ENCODE data around the gene CD101. TPM values are rescaled to one million over a fixed set of nuclear protein-coding genes. Genes with fewer than 3 reads are reported as not detected.

CD101 gene
- total RNA-seq, 3 donors from 2014 or later: 0.32 to 3.9 (median 0.73) TPM

DNA sequence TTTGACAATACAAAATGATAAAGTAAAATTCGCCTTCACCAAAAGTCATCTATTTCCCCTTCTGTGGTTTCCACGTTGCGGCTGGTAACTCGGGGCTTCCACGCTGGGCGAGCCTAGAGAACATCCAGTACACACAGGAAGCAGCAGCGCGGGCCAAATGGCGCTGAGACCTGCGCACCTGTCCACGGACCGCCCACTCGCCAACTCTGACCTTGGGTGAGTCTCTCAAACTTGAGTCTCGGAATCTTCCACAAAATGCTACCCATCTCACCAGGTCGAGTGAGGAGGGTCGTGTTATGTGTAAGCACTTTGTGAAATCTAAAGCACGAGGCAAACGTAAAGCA lies 57.7 kb downstream of the CD101 start:
- no peaks in the 10 kb centered on the region for H3K4me1 ChIP-seq
- DNase-seq (ENCODE audit: low spot score in 2 of 2): peak; percentile 64 to 68
- intact Hi-C loops (cut with DNase I; ENCODE audit: low total_unique reads): no loop called here
- H3K4me3 ChIP-seq: peak overlapping the region; percentile 61 to 83 (median 68)
- TF ChIP-seq POLR2AphosphoS5 (IDR thresholded peaks at IDR 0.05) (no peak), POLR2A (IDR thresholded peaks at IDR 0.05) (no peak)
- TF ChIP-seq, protein P1, sequence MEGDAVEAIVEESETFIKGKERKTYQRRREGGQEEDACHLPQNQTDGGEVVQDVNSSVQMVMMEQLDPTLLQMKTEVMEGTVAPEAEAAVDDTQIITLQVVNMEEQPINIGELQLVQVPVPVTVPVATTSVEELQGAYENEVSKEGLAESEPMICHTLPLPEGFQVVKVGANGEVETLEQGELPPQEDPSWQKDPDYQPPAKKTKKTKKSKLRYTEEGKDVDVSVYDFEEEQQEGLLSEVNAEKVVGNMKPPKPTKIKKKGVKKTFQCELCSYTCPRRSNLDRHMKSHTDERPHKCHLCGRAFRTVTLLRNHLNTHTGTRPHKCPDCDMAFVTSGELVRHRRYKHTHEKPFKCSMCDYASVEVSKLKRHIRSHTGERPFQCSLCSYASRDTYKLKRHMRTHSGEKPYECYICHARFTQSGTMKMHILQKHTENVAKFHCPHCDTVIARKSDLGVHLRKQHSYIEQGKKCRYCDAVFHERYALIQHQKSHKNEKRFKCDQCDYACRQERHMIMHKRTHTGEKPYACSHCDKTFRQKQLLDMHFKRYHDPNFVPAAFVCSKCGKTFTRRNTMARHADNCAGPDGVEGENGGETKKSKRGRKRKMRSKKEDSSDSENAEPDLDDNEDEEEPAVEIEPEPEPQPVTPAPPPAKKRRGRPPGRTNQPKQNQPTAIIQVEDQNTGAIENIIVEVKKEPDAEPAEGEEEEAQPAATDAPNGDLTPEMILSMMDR (IDR thresholded peaks at IDR 0.05): no peak
- no peaks in the 10 kb centered on the region for H3K9me3 ChIP-seq
- peak overlapping the region; percentile 79 to 80 for H3K27ac ChIP-seq
- H3K27me3 ChIP-seq: no peaks in the 10 kb centered on the region
- H3K36me3 ChIP-seq: no peaks in the 10 kb centered on the region

DNA sequence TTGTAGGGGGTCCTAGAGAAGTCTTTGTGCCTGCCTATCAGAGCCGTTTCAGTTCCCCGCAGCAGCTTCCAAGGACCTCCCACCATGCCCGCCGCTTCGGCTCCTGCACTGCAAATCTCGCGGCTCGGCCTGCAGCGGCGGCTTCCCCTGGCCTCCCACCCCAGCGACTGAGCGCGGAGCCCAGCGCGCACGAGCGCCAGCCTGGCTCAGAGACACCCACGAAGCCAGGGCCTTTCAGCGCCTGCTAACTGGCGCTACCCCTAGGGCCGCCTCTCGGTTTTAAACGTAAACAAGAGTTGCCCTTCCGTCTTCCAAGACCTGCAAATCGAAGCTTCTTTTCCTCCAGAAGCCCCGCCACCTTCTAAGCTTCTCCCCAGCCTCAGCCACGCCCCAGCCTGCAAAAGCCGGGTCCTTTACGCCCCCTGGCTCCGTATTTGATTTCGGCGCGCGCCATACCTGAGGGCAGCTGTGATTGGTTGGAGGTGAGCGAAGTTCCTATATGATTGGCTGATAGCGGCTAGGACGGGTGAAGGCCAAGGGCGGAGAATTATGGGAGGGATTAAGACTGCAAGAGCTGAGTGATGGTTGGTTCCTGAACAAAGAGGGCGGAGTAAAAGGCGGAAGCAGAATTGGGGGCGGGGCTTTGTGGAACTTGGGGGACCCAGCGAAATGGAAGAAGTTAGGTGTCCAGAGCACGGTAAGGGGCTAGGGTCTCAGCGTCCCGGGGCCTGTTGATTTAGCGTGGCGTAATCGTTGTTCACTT lies 58.3 kb downstream of the CD101 start, which contains the start of gene TTF2:
TSS of gene TTF2 (plus strand) at position 649 of the 763 bp plus-strand sequence. CDS start at position 670, 21 bp downstream.
- intact Hi-C loops (cut with DNase I; ENCODE audit: low total_unique reads): no loop called here
- Histone ChIP-seq H3K4me3 (peak within 1 kb of the TSS; percentile 61 to 83 (median 68)), H3K36me3 (no peaks in the 10 kb centered on the region), H3K9me3 (no peaks in the 10 kb centered on the region), H3K27ac (peak within 1 kb of the TSS; percentile 79 to 80), H3K4me1 (no peaks in the 10 kb centered on the region), H3K27me3 (no peaks in the 10 kb centered on the region)
- DNase-seq (ENCODE audit: low spot score in 2 of 2): peak; percentile 93 to 97
- no peak for TF ChIP-seq POLR2A (IDR thresholded peaks at IDR 0.05)
- TF ChIP-seq, protein P1 (IDR thresholded peaks at IDR 0.05): peak in 1 of 3 donors; percentile 32
- peak in 2 of 3 donors; percentile 14 to 38 for TF ChIP-seq POLR2AphosphoS5 (IDR thresholded peaks at IDR 0.05)

DNA sequence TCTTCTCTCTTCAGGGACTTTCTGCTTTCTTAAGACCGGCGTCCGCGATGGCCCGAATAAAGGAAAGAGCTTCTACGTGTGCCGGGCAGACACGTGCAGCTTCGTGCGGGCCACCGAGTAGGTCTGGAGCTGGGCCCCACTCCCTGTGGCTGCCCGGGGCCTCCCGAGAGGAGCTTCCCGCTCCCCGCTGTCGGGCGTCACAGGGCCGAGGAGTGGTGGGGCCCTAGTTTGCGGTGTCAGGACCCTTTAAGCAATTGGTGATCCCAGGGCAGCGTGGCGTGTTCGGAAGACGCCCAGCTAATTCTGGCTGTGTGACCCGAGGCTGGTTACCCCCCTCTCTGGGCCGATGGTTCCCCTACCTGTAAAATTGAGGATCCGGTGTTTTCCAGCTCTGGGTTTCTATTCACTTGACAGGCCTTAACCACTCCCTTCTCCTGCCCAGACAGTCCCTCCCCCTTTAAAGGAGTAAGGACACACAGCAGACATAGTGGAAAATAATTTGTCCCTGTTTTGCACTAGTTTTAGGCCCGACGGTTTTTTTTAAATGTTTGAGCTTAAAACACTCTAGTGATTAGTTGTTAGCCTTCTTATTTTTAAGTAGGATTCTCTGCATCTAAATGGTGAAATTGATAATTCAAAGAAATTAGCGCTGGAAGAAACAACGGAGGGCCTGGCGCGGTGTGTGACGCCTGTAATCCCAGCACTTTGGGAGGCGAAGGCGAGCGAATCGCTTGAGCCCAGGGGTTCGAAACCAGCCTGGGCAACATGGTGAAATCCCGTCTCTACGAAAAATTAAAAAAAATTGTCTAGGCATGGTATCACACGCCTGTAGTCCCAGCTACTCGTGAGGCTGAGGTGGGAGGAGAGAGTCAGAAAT lies 59.1 kb downstream of the CD101 start:
- intact Hi-C loops (cut with DNase I; ENCODE audit: low total_unique reads): no loop called here
- no peak for DNase-seq (ENCODE audit: low spot score in 2 of 2)
- H3K9me3 ChIP-seq: no peaks in the 10 kb centered on the region
- no peaks in the 10 kb centered on the region for H3K36me3 ChIP-seq
- H3K4me1 ChIP-seq: no peaks in the 10 kb centered on the region
- TF ChIP-seq POLR2AphosphoS5 (IDR thresholded peaks at IDR 0.05) (peak in 1 of 3 donors; percentile 3), POLR2A (IDR thresholded peaks at IDR 0.05) (no peak)
- H3K27me3 ChIP-seq: no peaks in the 10 kb centered on the region
- H3K27ac ChIP-seq: peak overlapping the region; percentile 79 to 80
- peak overlapping the region; percentile 61 to 83 (median 68) for H3K4me3 ChIP-seq

DNA sequence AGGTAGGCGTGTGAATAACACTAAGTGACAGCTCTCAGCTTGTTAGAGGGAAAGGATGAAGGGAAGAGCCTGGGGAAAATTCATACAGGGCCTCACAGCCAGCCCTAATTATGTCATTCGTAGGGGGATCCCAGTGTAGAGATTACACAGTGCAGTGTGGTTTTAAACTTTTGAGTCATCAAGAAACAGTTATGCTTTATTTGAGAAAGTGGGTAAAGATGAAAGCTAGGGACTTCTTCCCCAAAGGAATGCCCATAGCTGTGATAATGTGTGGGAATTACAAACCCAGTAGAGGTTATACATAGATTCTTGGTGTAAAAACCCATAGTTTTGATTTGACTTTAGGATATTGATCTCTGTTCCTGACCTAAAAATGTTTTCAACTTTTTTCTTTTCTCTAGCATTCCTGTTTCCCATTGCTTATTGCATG lies 60.4 kb downstream of the CD101 start:
- TF ChIP-seq POLR2AphosphoS5 (IDR thresholded peaks at IDR 0.05) (no peak), POLR2A (IDR thresholded peaks at IDR 0.05) (no peak)
- TF ChIP-seq, protein P1 (IDR thresholded peaks at IDR 0.05): no peak
- no peak for DNase-seq (ENCODE audit: low spot score in 2 of 2)
- no peaks in the 10 kb centered on the region for H3K27me3 ChIP-seq
- H3K4me1 ChIP-seq: no peaks in the 10 kb centered on the region
- no peak overlapping the region for H3K27ac ChIP-seq
- intact Hi-C loops (cut with DNase I; ENCODE audit: low total_unique reads): no loop called here
- no peaks in the 10 kb centered on the region for H3K9me3 ChIP-seq
- H3K36me3 ChIP-seq: no peaks in the 10 kb centered on the region
- H3K4me3 ChIP-seq: no peak overlapping the region

DNA sequence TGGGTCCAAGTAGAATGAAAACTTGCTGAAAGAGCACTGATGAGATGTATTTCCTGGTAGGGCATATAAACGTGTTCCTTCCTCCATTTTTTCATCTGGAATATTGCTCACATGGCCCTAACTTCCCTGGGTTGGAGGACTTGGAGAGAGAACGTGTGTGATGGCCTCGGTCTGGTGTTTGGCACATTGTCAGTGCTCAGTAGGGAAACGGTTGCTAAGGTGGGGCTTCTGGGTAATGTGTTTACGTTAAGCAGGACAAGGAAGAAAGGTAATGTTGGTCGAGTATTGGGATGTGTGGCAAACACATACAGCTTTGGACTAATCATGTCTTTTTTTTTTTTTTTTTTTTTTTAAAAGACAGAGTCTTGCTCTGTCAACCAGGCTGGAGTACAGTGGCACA lies 64.8 kb downstream of the CD101 start:
- DNase-seq (ENCODE audit: low spot score in 2 of 2): no peak
- Histone ChIP-seq H3K4me3 (no peak overlapping the region), H3K27me3 (no peaks in the 10 kb centered on the region), H3K36me3 (no peaks in the 10 kb centered on the region), H3K9me3 (no peaks in the 10 kb centered on the region), H3K27ac (no peak overlapping the region), H3K4me1 (no peaks in the 10 kb centered on the region)
- intact Hi-C loops (cut with DNase I; ENCODE audit: low total_unique reads): no loop called here
- TF ChIP-seq POLR2AphosphoS5 (IDR thresholded peaks at IDR 0.05) (no peak), POLR2A (IDR thresholded peaks at IDR 0.05) (no peak)
- TF ChIP-seq, protein P1 (IDR thresholded peaks at IDR 0.05): no peak
